C4-2B (cell line): ENCODE measurements around the gene ARRDC4.

Experiments used
- CTCF ChIP-seq: fragments of 450-650 bp; conservative IDR thresholded peaks from 2 replicates; pipeline ENCODE4 v1.5.1; 2017; ENCODE audit warnings: mild to moderate bottlenecking
- ZFX ChIP-seq: fragments of 450-650 bp; IDR thresholded peaks from 2 replicates; pipeline ENCODE4 v1.6.1; 2017

- TF ChIP-seq CTCF (no peak), ZFX (no peak)
Measured at GRCh38 chr15:97944724-97945123, 15.8 kb upstream of the ARRDC4 start.
